ENCODE data around the gene CEBPA. TPM values are rescaled to one million over a fixed set of nuclear protein-coding genes. Genes with fewer than 3 reads are reported as not detected.

CEBPA gene
- total RNA-seq: under 0.01 TPM in 1 of 2 replicates, not detected in the other

GRCh38 chr19:33302175-33302973 lies at the start of gene CEBPA:
Gene CEBPA, minus strand, starts transcription at chr19:33302534. Its CDS starts 120 bp downstream, at chr19:33302414.

Other genes starting within 250 kb of the CEBPA start
- 0.56 and 0.66 TPM in 2 replicates for gene RHPN2, start 237.6 kb downstream of the CEBPA start, total RNA-seq
- 5.8 and 7.5 TPM in 2 replicates for gene GPATCH1, start 221.4 kb downstream of the CEBPA start, total RNA-seq
- gene WDR88, start 170.4 kb downstream of the CEBPA start, total RNA-seq: not detected in 2 replicates
- gene LRP3, start 108.2 kb downstream of the CEBPA start, total RNA-seq: 29.0 and 36.1 TPM in 2 replicates
- not detected in 2 replicates for gene SLC7A10, start 76.7 kb downstream of the CEBPA start, total RNA-seq
- gene CEBPG, start 71.2 kb upstream of the CEBPA start, total RNA-seq: 16.0 and 16.6 TPM in 2 replicates
- 63.5 and 69.3 TPM in 2 replicates for gene PEPD, start 219.3 kb upstream of the CEBPA start, total RNA-seq

Measured in aortic smooth muscle cell (primary cell).